HepG2 (cell line): ENCODE results near the gene TLCD5. TPM values are rescaled to one million over a fixed set of nuclear protein-coding genes. Genes with fewer than 3 reads are reported as not detected.

ENCODE experiments used
- AHR ChIP-seq: IDR thresholded peaks from 2 replicates; pipeline ENCODE4 v1.6.1; 2018; ENCODE audit warnings: missing genetic modification reagents, missing compliant biosample characterization
- EZH2 ChIP-seq: conservative IDR thresholded peaks from 2 replicates; pipeline ENCODE4 v1.6.1; 2012; ENCODE audit warnings: mild to moderate bottlenecking, low read depth, low read length, moderate library complexity
- GATA4 ChIP-seq: sonication (generic); IDR thresholded peaks from 2 replicates; pipeline ENCODE4 v1.6.1; 2016; ENCODE audit warnings: antibody characterized with exemption, low read depth, borderline replicate concordance
- HHEX ChIP-seq: IDR thresholded peaks from 2 replicates; pipeline ENCODE4 v1.6.1; 2016; ENCODE audit warnings: control low read depth
- NRL ChIP-seq: sonication (generic); formaldehyde crosslinking; IDR thresholded peaks from 2 replicates; pipeline ENCODE4 v1.5.0; 2020; ENCODE audit warnings: missing genetic modification reagents, mild to moderate bottlenecking, moderate library complexity, borderline replicate concordance
- ONECUT2 ChIP-seq: sonication (generic); formaldehyde crosslinking; IDR thresholded peaks from 2 replicates; pipeline ENCODE4 v1.4.0; 2020; ENCODE audit warnings: missing genetic modification reagents
- PHF8 ChIP-seq: sonication (generic); formaldehyde crosslinking; IDR thresholded peaks from 2 replicates; pipeline ENCODE4 v1.5.0; 2020; ENCODE audit warnings: missing genetic modification reagents
- POLR2AphosphoS5 ChIP-seq: IDR thresholded peaks from 2 replicates; pipeline ENCODE4 v1.6.1; 2012; ENCODE audit warnings: low read depth, low read length
- RELA ChIP-seq: sonication (generic); formaldehyde crosslinking; IDR thresholded peaks from 2 replicates; pipeline ENCODE4 v1.4.0; 2020; ENCODE audit warnings: missing genetic modification reagents
- SAP130 ChIP-seq: IDR thresholded peaks from 2 replicates; pipeline ENCODE4 v1.6.1; 2016; ENCODE audit warnings: low read depth
- SOX13 ChIP-seq, 3 experiments: fragments of 450-650 bp in 1 of 3; sonication (generic) in 1 of 3; formaldehyde crosslinking in 1 of 3; IDR thresholded peaks in 2 of 3; conservative IDR thresholded peaks in 1 of 3; 2 replicates each; pipeline versions ENCODE4 v1.5.0 to v1.6.1; 2016 to 2020; ENCODE audit warnings: antibody characterized with exemption in 1 of 3, mild to moderate bottlenecking in 1 of 3, missing compliant biosample characterization in 1 of 3, missing genetic modification reagents in 1 of 3, moderate library complexity in 1 of 3
- TBL1XR1 ChIP-seq: fragments of 150-350 bp; IDR thresholded peaks from 2 replicates; pipeline ENCODE4 v1.6.1; 2014; ENCODE audit warnings: borderline replicate concordance, low read length; ENCODE audit not compliant: partially characterized antibody
- THAP11 ChIP-seq: IDR thresholded peaks from 2 replicates; pipeline ENCODE4 v1.6.1; 2016; ENCODE audit warnings: missing biosample characterization, missing genetic modification reagents
- XRCC5 ChIP-seq: fragments of 200-400 bp; formaldehyde crosslinking; optimal IDR thresholded peaks from 2 replicates; pipeline ENCODE3; 2017; ENCODE audit warnings: mild to moderate bottlenecking, low read length
- ZFP91 ChIP-seq: sonication (generic); formaldehyde crosslinking; IDR thresholded peaks from 2 replicates; pipeline ENCODE4 v1.9.0; 2022; ENCODE audit warnings: missing genetic modification reagents, mild to moderate bottlenecking, borderline replicate concordance
- ZNF367 ChIP-seq: sonication (generic); formaldehyde crosslinking; IDR thresholded peaks from 2 replicates; pipeline ENCODE4 v1.4.0; 2020; ENCODE audit warnings: missing genetic modification reagents, borderline replicate concordance
- ZNF44 ChIP-seq: sonication (generic); formaldehyde crosslinking; IDR thresholded peaks from 2 replicates; pipeline ENCODE4 v1.5.1; 2020; ENCODE audit warnings: mild to moderate bottlenecking, missing genetic modification reagents
- ZNF775 ChIP-seq: sonication (generic); formaldehyde crosslinking; IDR thresholded peaks from 2 replicates; pipeline ENCODE4 v1.4.0; 2020; ENCODE audit warnings: missing genetic modification reagents, mild to moderate bottlenecking, moderate library complexity, borderline replicate concordance
- ZSCAN31 ChIP-seq: sonication (generic); formaldehyde crosslinking; IDR thresholded peaks from 2 replicates; pipeline ENCODE4 v1.5.0; 2020; ENCODE audit warnings: low read depth, mild to moderate bottlenecking, missing genetic modification reagents
- polyA plus RNA-seq, 8 experiments: library from polyadenylated mRNA; depleted of rRNA in 3 of 8; stranded (reverse) in 7 of 8; unstranded in 1 of 8; fragments of >200 nt; fragmentation: Illumina TruSeq in 4 of 8; extraction: Trizol in 4 of 8; gene quantifications; 2 replicates each; pipeline versions ENCODE4 v1.2.1 to v1.2.3, GENCODE V29; 2011 to 2016; ENCODE audit warnings: low read depth in 4 of 8, missing spikeins in 1 of 8, mixed read lengths in 1 of 8; ENCODE audit not compliant: insufficient read depth in 1 of 8
- total RNA-seq, 5 experiments: library from RNA; depleted of rRNA; stranded (reverse); fragments of >200 nt; fragmentation: Illumina TruSeq; extraction: Trizol; gene quantifications; 2 replicates each; pipeline ENCODE4 v1.2.3, GENCODE V29; 2016; ENCODE audit warnings: low read depth in 1 of 5
- TF ChIP-seq, protein P1 (sequence below): IDR thresholded peaks from 2 replicates; pipeline ENCODE4 v1.6.1; 2012; ENCODE audit warnings: inconsistent platforms
- TF ChIP-seq, protein P2 (sequence below): sonication (generic); formaldehyde crosslinking; IDR thresholded peaks from 2 replicates; pipeline ENCODE4 v1.9.0; 2022; ENCODE audit warnings: low read depth, missing genetic modification reagents
- TF ChIP-seq, protein P3 (sequence below): sonication (generic); formaldehyde crosslinking; IDR thresholded peaks from 2 replicates; pipeline ENCODE4 v1.5.0; 2020; ENCODE audit warnings: missing genetic modification reagents, mild to moderate bottlenecking, borderline replicate concordance
- TF ChIP-seq, protein P4 (sequence below): IDR thresholded peaks from 2 replicates; pipeline ENCODE4 v1.6.1; 2012; ENCODE audit warnings: low read depth, low read length, improper control_type of control experiment

The TLCD5 gene
- total and polyA plus RNA-seq, 2 of the 13 experiments (the other 11 are each of a cell fraction or from before 2014, with no cell fraction given) = 6.1 to 7.6 TPM

GRCh38 chr11:120336641-120337354 is 11.7 kb downstream of the TLCD5 start (continued):
- TF ChIP-seq, protein P1, sequence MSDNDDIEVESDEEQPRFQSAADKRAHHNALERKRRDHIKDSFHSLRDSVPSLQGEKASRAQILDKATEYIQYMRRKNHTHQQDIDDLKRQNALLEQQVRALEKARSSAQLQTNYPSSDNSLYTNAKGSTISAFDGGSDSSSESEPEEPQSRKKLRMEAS = no peak
- TF ChIP-seq NRL (no peak; the same call in 1 of the 2 replicates), ONECUT2 (no peak), ZNF44 (CRISPR knock-in tag) (no peak), EZH2 (no peak), AHR (CRISPR knock-in tag) (no peak), XRCC5 (no peak), ZSCAN31 (CRISPR knock-in tag) (no peak), RELA (CRISPR knock-in tag) (no peak), GATA4 (no peak), PHF8 (peak; percentile 4; the same call in 1 of the 2 replicates), ZFP91 (CRISPR knock-in tag) (peak; percentile 16; the same call in 1 of the 2 replicates), SOX13 (IDR thresholded peaks at IDR 0.05) (no peak), SOX13 (CRISPR knock-in tag; conservative IDR thresholded peaks at IDR 0.05 in 1 of 2, IDR thresholded peaks at IDR 0.05 in 1 of 2) (no peak; a peak in 1 of 4 replicates), ZNF367 (CRISPR knock-in tag) (0 out of 2 replicates have a peak, but pooled peaks have one; percentile 22), POLR2AphosphoS5 (no peak), ZNF775 (CRISPR knock-in tag) (no peak), TBL1XR1 (no peak), THAP11 (CRISPR knock-in tag) (no peak), SAP130 (0 out of 2 replicates have a peak, but pooled peaks have one; percentile 3), HHEX (CRISPR knock-in tag) (no peak)
- TF ChIP-seq, protein P2, sequence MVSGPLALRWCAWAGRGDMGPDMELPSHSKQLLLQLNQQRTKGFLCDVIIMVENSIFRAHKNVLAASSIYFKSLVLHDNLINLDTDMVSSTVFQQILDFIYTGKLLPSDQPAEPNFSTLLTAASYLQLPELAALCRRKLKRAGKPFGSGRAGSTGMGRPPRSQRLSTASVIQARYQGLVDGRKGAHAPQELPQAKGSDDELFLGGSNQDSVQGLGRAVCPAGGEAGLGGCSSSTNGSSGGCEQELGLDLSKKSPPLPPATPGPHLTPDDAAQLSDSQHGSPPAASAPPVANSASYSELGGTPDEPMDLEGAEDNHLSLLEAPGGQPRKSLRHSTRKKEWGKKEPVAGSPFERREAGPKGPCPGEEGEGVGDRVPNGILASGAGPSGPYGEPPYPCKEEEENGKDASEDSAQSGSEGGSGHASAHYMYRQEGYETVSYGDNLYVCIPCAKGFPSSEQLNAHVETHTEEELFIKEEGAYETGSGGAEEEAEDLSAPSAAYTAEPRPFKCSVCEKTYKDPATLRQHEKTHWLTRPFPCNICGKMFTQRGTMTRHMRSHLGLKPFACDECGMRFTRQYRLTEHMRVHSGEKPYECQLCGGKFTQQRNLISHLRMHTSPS (CRISPR knock-in tag) = 0 out of 2 replicates have a peak, but pooled peaks have one; percentile 21
- TF ChIP-seq, protein P3, sequence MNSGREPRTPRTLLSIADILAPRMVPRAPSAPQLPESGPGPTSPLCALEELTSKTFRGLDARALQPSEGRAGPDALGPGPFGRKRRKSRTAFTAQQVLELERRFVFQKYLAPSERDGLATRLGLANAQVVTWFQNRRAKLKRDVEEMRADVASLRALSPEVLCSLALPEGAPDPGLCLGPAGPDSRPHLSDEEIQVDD (CRISPR knock-in tag) = no peak
- TF ChIP-seq, protein P4, sequence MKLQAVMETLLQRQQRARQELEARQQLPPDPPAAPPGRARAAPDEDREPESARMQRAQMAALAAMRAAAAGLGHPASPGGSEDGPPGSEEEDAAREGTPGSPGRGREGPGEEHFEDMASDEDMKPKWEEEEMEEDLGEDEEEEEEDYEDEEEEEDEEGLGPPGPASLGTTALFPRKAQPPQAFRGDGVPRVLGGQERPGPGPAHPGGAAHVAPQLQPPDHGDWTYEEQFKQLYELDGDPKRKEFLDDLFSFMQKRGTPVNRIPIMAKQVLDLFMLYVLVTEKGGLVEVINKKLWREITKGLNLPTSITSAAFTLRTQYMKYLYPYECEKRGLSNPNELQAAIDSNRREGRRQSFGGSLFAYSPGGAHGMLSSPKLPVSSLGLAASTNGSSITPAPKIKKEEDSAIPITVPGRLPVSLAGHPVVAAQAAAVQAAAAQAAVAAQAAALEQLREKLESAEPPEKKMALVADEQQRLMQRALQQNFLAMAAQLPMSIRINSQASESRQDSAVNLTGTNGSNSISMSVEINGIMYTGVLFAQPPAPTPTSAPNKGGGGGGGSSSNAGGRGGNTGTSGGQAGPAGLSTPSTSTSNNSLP = no peak
